NK-92 (cell line): ENCODE results near the gene IGSF8.

Experiments used
- DNase-seq: peaks from one replicate; lab custom pipeline; 2025; ENCODE audit not compliant: unreplicated experiment; lab: John Stamatoyannopoulos, UW

IGSF8 gene

DNA sequence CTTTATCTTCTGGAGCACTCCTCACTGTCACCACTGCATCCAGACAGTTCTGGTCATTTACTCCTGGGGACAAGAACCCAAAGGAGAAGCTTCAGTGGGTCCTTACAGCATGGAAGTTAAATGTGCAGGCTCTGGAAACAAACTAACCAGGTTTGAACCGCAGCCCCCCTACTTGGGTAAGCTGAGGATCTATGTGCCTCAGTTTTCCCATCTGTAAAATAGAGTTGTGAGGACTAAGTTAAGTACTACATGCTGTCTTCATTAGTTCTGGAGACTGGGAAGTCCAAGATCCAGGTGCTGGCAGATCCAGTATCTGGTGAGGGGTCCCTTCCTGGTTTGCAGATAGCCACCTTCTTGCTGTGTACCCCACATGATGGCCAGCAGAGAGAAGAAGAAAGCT is 9.1 kb upstream of the IGSF8 start:
- no peak for DNase-seq

DNA sequence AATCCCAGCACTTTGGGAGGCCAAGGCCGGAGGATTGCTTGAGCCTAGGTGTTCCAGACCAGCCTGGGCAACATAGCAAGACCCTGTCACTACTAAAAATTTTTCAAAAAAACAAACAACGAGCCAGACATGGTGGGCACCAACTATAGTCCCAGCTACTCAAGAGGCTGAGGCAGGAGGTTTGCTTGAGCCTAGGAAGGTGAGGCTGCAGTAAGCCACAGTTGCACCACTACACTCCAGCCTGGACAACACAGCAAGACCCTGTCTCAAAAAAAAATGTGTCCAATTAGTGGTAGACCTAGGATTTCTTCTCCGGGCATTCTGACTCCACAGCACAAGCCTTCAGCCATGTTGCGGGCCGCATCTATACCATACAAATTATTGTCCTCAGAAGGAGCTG is 6.7 kb upstream of the IGSF8 start:
- no peak for DNase-seq

DNA sequence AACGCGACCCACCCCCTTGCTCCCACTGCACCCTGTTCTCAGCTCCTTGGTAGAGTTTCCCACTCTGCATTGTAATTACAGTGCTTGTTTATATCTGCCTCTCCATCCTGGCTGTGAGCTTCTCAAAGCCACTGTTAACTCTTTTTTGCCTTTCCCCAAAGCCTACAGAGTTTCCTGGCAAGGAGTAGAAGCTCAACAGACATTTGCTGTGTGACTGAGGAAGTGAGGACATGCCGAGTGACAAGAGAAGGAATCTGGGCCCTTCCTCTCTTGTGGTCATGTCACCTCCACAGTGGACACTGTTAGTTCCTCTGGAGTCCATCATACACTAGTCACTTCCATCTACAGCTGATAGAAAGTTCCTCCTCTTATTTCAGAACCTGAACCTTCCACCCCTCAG is 6.1 kb upstream of the IGSF8 start:
- no peak for DNase-seq

DNA sequence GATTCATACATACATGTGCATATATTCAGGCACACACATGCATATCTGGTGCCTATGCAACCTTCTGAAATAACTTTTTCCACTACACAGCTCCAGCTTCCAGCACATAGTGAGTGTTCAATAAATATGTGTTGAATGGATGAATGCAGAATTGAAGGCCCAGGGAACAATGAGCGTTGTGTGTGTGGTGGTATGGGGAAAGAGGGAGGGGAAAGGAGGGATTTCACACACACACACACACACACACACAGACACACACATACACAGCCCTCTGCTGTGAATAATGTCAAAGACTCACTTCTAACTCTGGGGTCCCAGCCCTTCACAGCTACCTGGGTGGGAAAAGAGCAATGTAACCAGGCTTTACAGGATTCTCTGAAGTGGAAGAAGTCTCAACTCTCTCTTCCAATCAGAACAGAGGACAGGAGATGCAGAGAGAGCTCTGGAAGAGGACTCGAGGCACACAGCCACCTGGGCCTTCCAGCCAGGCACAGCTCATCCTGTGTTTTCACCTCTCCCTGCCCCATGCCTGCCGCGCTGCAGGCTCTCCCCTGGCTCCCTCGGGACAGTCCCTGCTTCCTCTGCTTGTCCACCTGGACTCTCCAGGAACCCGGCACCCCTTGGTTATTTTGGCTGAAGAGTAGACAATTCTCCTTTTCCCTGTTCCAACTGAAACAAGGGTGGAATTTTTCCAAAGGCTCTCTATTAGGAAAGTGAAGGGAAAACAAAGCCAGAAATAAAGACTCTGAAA is 5.4 kb upstream of the IGSF8 start:
- no peak for DNase-seq

DNA sequence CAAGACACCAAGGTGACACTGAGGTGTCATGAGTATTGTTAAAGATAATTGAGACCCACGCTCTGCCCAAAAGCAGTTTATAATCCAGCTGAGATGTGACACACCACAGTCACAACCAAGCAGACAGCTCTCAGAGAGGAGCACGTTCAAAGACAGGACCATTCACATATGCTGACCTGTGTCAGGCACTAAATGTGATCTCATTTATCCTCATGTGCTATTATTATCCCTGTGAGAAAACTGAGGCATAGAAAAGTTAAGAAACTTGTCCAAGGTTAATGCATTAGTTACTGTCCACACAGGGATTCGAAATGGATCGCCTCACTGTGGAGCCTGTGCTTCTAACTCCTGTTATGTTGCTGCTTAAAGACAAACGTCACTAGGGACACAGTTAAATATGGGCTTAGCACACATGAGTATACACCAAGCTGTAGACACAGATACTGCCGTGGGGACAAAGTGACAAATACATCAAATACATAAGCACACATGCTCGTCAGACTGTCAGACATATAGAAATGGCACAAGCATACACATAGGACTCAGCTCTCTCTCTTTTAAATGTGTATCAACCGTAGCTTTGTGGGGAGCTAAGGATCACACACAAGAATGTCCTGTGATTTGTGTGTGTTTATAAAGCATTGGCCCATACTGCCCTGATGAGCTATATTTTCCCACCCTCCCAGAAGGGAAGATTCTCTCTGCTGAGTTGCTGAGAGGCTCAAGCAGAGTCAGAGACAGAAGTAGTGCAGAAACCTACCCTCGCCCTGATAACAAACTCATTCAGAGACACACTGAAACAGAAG is 3.5 kb upstream of the IGSF8 start:
- DNase-seq: no peak

DNA sequence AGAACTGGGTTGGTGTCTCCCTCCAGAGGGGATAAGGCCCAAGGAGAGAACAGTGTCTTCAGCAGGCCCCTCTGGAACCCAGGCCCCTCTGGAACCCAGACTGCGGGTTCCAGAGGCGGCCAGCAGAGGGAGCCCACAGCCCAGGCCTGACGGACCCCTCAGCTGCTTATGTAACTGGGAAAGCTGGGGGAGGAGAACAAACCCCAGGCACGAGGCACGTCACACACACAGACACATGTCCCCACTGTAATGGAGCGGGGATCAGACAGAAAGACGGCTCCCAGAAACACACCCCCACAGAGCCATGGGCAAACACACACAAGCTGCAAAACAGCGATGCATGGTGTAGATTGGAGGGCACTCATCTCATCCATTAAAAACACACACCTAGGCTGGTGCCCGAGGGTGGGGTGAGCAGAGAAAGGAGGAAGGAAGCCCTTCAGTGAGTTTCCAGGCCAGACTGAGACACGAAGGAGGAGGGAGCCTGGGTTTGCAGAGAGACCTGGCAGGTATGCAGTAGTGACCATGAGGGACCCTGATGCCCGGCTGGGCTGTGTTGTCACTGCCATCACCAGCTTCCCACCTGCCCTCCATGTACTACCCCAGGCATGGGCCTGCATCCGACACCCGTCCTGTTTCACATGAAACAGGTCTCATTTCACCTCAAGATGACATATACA is 2.8 kb upstream of the IGSF8 start:
- DNase-seq: no peak

DNA sequence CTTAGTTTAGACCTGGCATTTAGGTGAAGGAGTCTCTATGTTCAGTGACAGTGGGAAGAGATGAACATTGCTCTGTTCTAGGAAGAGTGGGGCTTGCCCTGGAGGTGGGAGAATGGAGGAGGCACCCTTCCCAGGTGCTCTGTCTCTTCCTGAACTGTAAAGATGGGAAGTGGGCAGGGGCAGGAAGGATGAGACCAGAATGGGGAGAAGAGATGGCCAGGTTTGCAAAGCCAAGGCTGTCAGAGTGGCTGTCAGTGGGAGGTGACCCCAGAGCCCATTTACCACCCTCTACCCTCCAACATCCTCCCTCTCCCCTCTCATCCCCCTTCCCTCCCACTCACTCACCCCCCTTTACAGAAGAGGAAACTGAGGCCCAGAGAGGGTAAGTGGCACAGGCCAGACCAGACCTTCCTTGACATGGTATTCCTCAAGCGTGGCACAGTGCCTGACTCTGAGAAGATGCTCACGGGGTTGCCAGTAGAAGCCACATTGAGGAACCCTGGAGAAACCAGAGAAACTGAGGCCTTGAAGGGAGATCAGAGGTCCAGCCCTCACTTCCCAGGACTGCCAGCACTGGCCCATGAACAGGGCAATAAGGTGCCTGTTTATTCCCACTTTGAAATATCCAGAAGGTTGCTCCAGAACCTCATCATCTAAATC is 1.4 kb upstream of the IGSF8 start:
- no peak for DNase-seq

DNA sequence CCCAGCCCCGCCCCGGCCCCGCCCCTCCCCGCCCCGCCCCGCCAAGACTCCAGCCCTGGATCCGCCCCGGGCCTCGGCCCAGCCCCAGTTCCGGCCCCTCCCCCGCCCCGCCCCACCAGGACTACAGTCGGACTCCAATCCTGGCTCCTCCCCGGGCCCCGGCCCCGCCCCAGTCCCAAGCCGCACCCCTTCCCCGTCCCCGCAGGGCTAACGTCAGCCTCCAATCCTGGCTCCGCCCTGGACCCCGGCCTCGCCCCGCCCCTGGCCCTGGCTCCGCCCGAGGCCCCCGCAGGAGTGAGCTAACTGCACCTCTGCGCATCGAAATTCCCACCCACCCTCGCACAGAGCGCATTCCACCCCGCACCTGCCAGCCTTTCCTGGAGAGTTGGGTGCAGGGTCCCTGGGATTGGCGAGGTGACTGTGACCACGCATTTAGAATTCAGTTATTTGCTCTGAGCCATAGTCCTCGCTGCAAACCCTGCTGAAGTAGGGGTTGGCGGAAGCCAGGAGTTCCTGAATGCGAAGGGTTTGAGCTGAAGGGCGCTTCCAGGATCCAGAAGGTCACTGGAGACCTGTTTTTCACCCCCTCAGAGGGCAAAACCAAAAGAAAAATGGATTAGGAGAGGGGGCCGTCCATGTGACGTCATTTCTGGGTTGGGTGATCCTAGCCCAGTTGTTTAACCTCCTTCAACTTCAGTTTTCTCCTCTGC is 588 bp upstream of the IGSF8 start:
- DNase-seq: peak; percentile 91

DNA sequence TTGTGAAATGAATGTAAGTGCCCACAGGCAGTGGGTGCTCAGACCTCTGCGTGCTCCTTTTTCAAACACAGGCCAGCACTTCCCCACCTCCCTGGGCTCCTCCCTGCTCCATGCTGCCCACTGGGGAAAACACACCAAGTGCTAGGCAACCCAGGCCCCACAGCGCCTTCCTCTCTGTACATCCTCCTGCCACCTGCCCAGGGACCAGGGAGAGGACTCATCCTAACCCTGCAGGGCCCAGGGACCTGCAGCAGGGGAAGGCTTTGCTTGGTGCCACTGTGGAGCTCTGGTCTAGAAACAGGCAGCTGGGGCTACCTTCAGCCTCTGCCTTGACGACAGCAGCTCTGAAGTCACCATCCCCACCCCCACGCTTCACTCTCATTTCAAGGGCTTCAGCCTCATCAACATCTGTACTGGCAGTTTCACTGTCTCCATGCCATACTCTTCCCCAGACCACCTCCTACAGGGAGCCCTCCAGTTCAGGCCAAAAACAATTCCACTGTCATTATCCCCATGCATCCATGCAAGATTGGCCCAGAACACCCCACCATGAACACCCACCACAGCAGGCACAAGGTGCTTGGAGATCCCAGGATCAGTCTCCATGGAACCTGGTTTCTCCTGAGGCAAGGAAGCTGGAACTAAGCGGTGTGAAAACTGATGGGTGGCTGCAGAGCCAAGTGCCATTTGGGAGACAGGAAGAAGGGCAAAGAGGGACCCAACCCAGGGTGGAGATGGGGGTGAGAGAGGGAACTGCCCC is 1.1 kb downstream of the IGSF8 start:
- no peak for DNase-seq

DNA sequence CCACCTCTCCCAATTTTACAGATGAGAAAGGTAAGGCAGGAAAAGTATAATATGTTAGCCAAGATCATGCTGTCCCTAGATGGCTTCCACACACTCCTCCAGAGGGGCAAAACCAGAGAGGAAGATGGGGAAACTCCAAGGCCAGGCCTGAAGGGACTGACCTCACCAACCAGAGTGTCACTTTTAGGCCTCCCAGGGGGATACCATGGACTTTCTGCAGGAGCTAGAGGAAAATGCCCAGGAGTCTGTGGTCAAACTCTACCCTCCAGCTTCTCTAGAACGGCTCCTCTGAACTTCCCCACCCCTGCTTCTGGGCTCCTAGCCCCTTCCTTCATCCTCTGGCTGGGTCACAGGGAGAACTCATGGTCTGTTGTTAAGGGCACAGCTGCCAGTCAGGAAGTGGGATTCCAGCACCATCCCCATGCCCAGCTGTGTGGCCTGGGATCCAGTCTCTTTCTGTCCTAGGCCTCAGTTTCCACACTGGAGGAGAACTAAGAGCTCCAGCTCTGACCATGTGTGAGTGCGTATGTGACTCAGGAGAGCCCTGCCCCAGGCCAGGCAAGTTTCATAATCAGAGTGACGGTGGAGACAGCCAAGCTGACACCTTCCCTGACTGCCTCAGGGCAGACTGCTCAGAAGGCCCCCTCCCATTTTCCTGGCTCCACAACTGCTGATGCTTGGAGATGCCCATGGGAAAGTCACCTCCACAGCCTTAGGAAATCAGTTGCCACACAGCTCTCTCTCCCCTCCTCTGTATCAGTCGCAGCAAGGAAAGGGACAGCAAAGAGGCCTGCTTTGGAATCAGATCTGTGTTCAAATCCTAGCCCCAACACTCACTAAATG is 1.9 kb downstream of the IGSF8 start:
- DNase-seq: no peak

DNA sequence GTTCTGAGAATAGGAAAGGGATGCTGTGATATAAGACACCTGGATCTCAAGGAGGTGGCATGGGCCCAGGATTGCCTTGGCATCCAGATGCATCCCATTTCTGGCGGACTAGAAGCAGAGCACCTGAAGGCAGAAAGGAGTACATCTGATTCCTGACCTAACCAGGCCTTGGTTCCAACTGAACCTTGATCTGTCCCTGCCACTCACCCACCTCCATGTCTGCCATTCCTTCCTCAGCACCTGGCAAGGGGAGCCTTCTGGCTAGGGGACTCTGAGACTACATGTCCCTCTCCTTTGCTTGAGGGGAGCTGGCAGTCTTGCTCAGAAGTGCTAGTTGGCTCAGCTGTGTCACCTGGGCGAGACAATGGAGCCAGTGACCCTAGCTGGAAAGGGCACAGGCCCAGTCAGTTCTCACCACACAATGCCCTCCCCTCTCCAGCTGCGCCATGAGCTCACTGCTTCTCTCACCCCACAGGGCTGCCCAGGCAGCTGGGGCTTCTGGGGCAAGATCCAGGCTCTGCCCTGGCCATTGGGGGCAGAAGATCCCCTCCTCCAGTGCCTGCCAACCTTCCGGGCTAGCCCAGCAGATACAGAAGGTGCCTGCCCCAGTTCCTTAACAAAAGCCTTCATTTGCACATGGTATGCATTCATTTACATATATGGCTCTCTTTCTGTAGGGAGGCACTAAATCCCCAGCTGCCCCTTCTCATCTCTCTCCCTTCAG is 2.9 kb downstream of the IGSF8 start:
- DNase-seq: no peak

DNA sequence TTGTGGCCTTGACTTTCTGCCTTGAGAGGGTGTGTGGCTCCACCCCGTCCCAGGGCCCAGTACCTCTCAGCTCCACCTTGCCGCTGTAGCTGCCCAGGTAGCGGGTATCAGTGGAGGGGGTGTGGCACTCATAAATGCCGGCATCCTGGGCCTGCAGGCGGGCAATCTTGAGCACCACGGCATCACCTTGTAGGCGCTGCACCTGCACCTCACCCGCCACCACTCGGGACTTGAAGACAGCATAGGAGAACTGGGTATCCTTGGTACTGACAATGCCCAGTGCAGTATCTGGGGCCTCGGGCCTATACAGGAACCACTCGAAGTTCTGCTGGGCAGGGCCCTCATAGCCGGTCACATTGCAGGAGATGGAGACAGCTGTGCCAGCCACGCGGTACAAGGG is 3.6 kb downstream of the IGSF8 start:
- no peak for DNase-seq

DNA sequence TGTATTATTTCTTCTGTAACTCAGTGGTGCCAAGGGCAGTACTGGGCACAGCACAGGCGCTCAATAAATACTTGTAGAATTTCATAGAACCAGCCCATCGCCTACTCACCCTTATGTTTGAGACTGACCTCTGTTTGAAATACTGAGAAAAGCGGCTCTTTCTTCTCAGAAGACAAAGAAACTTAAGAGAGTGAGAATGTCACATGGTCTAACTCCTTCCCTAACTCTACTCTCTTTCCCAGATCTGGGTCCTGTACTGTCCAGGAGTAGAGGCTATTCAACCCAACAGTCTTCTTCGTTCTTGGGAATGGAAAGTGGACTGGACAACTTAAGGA is 4.2 kb downstream of the IGSF8 start:
- no peak for DNase-seq

DNA sequence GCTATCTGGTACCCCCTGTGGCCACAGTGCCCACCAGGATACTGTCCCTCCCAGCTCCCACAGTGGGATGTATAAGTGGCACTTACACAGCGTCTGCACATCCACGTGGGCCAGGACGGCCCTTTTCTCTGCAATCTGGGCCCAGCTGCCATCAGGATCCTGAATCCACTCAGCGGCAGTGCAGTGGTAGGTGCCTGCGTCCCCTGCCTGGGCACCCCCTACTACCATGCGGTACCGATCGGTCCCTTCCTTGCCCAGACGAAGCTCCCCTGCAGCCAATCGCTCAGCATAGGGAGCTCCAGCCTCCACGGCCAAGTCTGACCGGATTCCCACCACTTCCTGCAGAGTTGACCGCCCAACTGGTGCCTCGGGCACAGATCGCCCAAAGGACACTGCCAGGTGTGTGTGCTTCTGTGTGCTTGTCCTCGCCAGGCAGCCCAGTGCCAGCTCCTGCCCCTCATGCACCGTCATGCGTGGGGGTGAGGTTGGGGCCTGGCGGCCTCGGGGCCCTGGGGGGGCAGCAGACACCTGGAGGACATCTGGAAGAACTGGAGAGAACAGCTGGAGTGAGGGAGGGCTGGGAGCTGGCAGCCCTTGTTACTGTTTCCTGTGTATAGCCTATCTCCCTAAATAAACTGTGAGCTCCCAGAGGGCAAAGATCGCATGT is 4.7 kb downstream of the IGSF8 start:
- no peak for DNase-seq

DNA sequence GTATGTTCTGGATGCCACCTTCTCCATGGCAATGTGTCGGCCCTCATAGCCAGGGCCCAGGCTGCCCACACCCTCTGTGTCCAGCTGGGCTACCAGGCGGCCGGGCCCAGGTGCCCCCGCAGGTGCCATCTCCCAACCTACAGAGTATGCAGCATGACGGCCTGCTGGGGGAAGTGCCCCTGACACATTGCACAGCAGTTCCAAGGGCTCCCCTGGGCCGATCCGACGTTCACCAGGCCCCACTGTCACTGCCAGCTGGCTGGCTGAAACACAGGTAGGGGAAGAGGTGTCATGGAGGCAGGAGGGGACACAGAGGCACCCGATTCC is 5.4 kb downstream of the IGSF8 start:
- no peak for DNase-seq

DNA sequence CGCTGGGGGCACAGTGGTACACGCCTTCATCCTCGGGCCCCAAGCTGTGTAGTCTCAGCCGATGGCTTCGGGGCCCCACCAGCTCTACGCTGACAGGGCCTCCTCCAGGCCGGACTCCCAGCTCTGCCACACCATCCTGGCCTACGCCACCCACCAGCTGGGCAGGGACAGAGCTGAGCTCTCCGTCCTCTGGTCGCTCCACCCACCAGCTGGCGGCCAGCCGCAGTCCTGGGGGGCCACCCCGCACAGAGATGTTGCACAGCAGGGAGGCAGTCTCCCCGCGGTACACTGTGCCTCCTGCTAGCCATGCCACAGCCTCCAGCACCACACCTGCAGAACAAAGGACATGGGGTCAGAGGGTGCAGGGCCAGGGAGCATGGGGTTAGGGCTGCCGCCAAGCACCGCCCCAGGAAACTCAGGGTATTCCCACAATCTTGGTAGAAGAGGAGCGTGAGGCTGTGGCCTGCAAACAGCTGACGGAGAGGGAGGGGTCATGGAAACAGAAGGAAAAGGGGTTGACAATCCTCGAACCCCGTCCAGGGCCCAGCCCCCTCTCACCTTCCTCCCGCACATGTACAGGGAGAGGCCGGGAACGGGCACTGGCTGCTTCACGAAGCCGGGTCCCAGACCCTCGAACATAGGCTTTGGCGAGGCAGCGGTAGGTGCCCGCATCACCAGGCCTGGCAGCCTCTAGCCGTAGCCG is 5.9 kb downstream of the IGSF8 start:
- no peak for DNase-seq

DNA sequence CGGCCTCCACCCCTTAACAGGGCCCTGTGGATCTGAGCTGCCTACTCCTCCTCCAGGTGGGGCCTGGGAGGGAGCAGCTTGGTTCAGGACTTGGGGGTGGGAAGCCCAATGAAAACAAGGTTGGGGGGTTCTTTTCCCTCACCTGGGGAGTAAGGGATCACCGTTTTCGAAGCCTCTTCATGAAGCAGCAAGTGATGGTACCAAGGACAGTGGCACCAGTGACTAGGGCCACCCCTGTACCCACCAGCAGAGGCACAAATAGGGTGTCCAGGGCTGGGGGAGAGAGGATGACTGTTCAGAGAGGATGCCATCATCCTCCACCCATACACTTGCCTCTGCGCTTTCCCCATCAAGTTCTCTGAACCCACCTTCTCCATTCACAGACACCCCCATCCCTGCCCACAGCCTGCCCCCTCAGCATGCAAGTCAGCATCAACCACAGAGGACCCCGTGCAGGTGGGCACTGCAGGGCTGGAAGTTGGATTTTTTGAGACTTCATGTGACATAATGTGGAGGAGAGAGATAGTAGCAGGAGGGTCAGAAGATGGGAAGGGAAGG is 6.7 kb downstream of the IGSF8 start:
- DNase-seq: no peak
